DND-41 (cell line): ENCODE data around the gene ACACA.

Experiments
- CTCF ChIP-seq: IDR thresholded peaks from 2 replicates; pipeline ENCODE4 v1.5.1; 2012; ENCODE audit warnings: borderline replicate concordance, low read length, moderate library complexity, mild to moderate bottlenecking; ENCODE audit not compliant: poor library complexity, severe bottlenecking; ENCODE audit errors: extremely low read depth
- EZH2 ChIP-seq: IDR thresholded peaks from 3 replicates; pipeline ENCODE4 v1.6.1; 2012; ENCODE audit warnings: borderline replicate concordance, low read depth, mild to moderate bottlenecking, moderate library complexity, low read length, inconsistent platforms; ENCODE audit not compliant: severe bottlenecking

GRCh38 chr17:37438141-37438540, 31.5 kb upstream of the ACACA start:
- peak; percentile 36 for TF ChIP-seq CTCF
- no peak for TF ChIP-seq EZH2
